Kidney epithelial cell (primary cell): ENCODE results near the gene EPHX1. TPM values are rescaled to one million over a fixed set of nuclear protein-coding genes. Genes with fewer than 3 reads are reported as not detected.

Source experiments
- DNase-seq: peaks from one replicate; pipeline ENCODE4 v3.0.0-alpha.2; 2010; ENCODE audit warnings: low read depth
- H3K27me3 ChIP-seq: 2 replicates; pipeline ENCODE4 v1.6.0; 2011; ENCODE audit warnings: low read length; ENCODE audit not compliant: control insufficient read depth, insufficient read depth
- H3K36me3 ChIP-seq: 2 replicates; pipeline ENCODE4 v1.5.1; 2011; ENCODE audit warnings: low read length; ENCODE audit not compliant: control insufficient read depth, insufficient read depth
- H3K4me3 ChIP-seq: 2 replicates; pipeline ENCODE4 v1.5.1; 2011; ENCODE audit warnings: low read depth, mild to moderate bottlenecking, control low read depth, low read length
- total RNA-seq: library from RNA; depleted of rRNA; stranded (reverse); fragments of >200 nt; gene quantifications from 2 replicates; pipeline ENCODE4 v1.2.3, GENCODE V29; 2015
- TF ChIP-seq, protein P1 (sequence below): IDR thresholded peaks from 2 replicates; pipeline ENCODE4 v1.5.1; 2011; ENCODE audit warnings: mild to moderate bottlenecking, moderate library complexity, low read length, control low read depth, inconsistent platforms; ENCODE audit not compliant: insufficient read depth, poor library complexity, severe bottlenecking

EPHX1 gene
- total RNA-seq, 1 donor from 2014 or later = 23.6 TPM

DNA sequence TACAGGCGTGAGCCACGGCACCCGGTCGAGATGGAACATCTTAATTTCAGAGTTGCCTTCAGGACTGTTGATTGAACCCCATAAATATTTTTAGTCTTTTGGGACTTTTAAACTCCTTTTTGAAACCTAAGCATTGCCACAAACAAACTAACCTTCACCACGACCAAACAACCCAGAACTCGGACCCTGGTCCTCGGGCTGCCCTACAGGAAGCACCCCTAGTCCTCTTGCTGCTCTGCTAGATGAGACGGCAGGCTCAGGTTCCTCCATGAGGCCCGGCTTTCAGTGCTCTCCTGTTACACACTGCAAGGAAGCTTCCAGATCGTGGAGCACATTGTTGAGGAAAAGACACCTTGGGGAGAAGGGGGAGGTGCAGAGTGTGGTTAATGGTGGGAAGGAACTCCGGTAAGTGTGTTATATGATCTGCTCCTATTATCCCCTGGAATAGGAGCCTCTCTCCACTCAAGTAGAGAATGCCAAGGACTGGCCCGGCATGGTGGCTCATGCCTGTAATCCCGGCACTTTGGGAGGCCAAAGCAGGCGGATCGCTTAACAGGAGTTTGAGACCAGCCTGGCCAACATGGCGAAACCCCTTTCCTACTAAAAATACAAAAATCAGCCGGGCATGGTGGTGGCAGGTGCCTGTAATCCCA lies 5.7 kb downstream of the EPHX1 start:
- Histone ChIP-seq H3K36me3 (no peaks in the 10 kb centered on the region), H3K4me3 (no peak overlapping the region), H3K27me3 (no peaks in the 10 kb centered on the region)
- TF ChIP-seq, protein P1, sequence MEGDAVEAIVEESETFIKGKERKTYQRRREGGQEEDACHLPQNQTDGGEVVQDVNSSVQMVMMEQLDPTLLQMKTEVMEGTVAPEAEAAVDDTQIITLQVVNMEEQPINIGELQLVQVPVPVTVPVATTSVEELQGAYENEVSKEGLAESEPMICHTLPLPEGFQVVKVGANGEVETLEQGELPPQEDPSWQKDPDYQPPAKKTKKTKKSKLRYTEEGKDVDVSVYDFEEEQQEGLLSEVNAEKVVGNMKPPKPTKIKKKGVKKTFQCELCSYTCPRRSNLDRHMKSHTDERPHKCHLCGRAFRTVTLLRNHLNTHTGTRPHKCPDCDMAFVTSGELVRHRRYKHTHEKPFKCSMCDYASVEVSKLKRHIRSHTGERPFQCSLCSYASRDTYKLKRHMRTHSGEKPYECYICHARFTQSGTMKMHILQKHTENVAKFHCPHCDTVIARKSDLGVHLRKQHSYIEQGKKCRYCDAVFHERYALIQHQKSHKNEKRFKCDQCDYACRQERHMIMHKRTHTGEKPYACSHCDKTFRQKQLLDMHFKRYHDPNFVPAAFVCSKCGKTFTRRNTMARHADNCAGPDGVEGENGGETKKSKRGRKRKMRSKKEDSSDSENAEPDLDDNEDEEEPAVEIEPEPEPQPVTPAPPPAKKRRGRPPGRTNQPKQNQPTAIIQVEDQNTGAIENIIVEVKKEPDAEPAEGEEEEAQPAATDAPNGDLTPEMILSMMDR = no peak
- no peak for DNase-seq

DNA sequence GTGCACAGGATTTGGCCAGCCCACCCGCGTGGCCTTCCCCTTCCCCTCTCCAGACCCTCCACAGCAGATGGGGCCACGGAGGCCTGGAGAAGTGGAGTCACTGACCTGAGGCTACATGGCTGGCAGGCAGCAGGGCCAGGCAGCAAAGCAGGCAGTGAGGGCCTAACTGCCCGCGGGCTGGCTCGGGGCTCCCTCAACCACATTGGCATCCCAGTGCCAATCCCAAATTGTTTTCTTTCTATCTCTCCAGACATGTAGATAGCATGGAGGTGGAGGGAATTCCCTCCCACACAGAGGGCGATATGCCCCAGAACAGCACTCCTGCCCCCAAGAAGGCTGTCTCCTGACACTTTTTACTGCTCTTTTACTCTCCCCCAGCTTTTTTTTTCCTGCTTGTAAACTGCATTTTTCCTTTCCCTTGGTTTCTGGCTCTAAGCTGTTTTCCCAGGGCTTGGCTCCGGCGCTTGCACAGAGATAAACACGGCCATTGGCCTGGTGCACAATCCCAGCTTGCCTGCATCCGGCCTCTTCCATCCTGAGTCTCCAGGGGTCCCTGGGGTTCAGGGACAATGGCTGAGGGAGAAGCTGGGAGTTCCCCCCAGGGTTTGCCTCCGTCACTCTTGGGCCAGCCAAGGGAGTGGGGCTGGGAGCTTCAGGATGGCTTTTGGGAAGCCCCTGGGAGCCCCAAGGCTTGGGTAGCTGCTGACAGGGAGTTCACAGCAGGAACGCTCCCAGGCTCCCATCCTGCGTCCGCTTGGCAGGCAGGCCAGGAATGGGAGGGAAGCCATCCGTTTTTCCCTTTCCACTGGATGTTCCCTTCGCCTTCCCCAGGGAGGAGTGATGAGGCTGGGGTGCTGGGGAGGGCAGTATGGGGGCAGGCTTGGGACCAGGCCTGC lies 7.0 kb downstream of the EPHX1 start:
- TF ChIP-seq, protein P1 = no peak
- H3K4me3 ChIP-seq = no peak overlapping the region
- no peaks in the 10 kb centered on the region for H3K36me3 ChIP-seq
- no peak for DNase-seq
- H3K27me3 ChIP-seq = no peaks in the 10 kb centered on the region

DNA sequence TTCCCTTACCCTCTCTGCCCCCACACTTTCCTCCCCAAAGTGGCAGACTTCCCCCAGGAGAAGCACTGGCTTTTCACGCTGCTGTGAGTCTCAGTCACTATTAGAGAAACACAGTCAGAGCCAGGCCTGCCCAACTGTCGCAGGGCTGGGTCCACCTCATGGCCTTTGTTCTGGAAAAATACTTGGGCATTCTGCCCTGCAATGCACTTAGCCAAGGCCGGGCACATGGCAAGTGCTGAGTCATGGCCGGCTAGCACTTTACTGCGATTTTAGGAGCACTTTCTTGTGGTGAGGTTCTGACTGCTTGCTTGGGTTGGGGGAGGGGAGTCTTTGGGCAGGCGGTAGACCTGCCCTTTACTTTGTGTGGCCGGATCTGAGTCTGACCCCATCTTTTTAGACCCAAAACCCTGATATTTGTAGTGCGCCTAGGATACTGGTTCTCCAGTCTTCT lies 7.7 kb downstream of the EPHX1 start:
- peak; percentile 69 for DNase-seq
- no peaks in the 10 kb centered on the region for H3K36me3 ChIP-seq

DNA sequence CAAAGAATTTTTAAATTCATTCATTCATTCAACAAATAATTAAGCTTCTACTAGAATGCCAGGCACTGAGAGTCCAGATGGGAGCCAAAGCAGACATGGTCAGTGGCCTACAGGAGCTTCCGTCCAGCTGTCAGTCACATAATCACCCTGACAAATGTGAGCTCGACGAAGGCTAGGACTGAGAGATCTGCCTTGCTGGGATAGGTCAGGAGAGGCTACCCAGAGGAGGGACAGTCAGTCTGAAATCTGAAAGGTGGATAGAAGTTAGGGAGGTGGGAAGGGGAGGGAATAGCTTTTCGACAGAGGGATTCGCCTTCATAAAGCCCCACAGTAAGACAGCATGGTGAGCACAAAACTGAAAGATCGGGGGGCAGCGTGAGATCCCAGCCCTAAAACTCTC lies 8.3 kb downstream of the EPHX1 start:
- Histone ChIP-seq H3K4me3 (no peak overlapping the region), H3K36me3 (no peaks in the 10 kb centered on the region), H3K27me3 (no peaks in the 10 kb centered on the region)
- DNase-seq = no peak
- TF ChIP-seq, protein P1 = no peak

More for the DNA sequence above, 7.7 kb downstream of the EPHX1 start:
- Histone ChIP-seq H3K4me3 (no peak overlapping the region), H3K27me3 (no peaks in the 10 kb centered on the region)
- TF ChIP-seq, protein P1 = no peak

DNA sequence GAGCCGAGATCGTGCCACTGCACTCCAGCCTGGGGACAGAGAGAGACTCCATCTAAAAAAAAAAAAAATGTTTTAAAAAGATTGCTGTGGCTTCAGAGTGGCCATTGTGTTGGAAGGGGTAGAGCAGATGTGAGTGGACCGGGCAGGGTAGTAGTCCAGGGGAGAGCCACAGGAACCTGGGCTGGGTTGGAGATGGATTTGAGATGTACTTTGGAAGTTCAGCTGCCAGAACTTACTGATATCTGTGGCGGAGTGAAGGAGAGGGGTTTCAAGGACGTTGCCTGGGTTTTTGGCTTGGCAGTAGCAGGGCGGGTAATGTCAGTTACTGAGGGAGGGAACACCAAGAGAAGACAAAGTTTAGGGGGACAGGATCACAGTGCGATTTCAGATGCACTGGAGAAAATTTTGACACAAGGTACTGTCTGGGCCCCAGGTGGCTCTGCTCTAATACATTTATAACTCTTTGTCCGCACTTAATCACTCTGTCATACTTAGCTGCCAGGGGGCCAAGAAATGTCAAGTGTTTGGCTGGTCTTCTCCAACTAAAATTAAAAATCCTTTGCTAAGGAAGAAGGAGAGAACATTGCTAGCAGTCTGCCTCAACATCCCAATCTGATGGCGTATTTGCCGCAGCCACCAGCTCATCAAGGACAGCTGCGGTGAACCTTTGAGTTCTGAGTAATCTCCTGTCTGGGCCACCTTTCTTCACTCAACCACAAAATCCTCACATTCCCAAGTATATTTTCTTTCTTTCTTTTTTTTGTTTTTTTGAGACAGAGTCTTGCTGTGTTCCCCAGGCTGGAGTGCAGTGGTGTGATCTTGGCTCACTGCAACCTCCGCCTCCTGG lies 9.6 kb downstream of the EPHX1 start:
- TF ChIP-seq, protein P1 = no peak
- Histone ChIP-seq H3K27me3 (no peaks in the 10 kb centered on the region), H3K4me3 (no peak overlapping the region), H3K36me3 (no peaks in the 10 kb centered on the region)
- DNase-seq = no peak
